GM12891 (cell line): ENCODE results near the gene CHST9.

Source experiments
- POLR2A ChIP-seq: IDR thresholded peaks from 2 replicates; pipeline ENCODE4 v1.6.1; 2011; ENCODE audit warnings: low read depth, low read length, control low read depth
- POLR2AphosphoS5 ChIP-seq: IDR thresholded peaks from 2 replicates; pipeline ENCODE4 v1.6.1; 2011; ENCODE audit warnings: low read depth, low read length, control low read depth
- SPI1 ChIP-seq: IDR thresholded peaks from 2 replicates; pipeline ENCODE4 v1.6.1; 2011; ENCODE audit warnings: low read depth, low read length, control low read depth
- TAF1 ChIP-seq: IDR thresholded peaks from 2 replicates; pipeline ENCODE4 v1.6.1; 2011; ENCODE audit warnings: low read depth, low read length, control low read depth

DNA sequence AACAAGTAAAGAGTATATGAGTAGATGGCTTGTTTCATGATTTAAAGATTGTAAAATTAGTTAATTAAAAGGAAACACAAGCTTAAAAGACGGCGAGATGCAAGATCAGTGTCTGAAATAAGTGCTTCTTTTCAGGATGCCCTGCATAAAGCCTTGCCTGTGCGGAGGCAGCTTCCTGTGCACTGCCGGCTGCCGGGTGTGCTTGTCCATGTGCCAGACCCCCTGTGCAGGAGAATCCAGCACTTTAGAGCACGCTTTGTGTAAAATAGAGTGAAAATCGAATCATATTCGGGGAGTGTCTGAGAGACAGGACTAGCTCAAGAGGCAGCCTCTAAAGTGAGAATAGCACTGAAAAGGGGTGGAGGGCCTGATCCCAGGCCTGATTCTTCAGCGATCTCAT, 154.7 kb downstream of the CHST9 start:
- TF ChIP-seq POLR2A = no peak
- no peak for TF ChIP-seq SPI1
- TF ChIP-seq TAF1 = no peak
- TF ChIP-seq POLR2AphosphoS5 = no peak
